H1 (cell line): ENCODE measurements around the gene AFAP1L1. TPM values are rescaled to one million over a fixed set of nuclear protein-coding genes. Genes with fewer than 3 reads are reported as not detected.

ENCODE experiments used
- CTCF ChIA-PET: fragments of 300-600 bp; sonication (Branson Sonifier 250); formaldehyde crosslinking; loops from one replicate; lab custom pipeline; 2021; ENCODE audit not compliant: partially characterized antibody; lab: Charles Lee
- POLR2A ChIA-PET: fragments of 300-600 bp; sonication (Branson Sonifier 250); formaldehyde crosslinking; loops from one replicate; lab custom pipeline; 2021; ENCODE audit warnings: inconsistent platforms; ENCODE audit not compliant: partially characterized antibody; lab: Charles Lee
- DNase-seq, 2 experiments: peaks; one replicate each; pipeline versions ENCODE4 v3.0.0 to v3.0.0-alpha.2; 2010 to 2022; ENCODE audit warnings: low spot score in 2 of 2, low read depth in 1 of 2, mixed read lengths in 1 of 2
- FAIRE-seq: peaks from 2 replicates; lab custom pipeline; 2011; peaks lifted over from hg19 to GRCh38; lab: Jason Lieb, UNC
- H2AFZ ChIP-seq: 2 replicates; pipeline ENCODE4 v1.8.1; 2012; ENCODE audit warnings: low read length, inconsistent platforms
- H2AK5ac ChIP-seq: 2 replicates; pipeline ENCODE4 v1.6.1; 2013; ENCODE audit warnings: low read depth, low read length
- H2BK120ac ChIP-seq: replicated peaks from 2 replicates; pipeline ENCODE3; 2013; ENCODE audit warnings: low read depth, low read length, inconsistent platforms
- H2BK12ac ChIP-seq: 2 replicates; pipeline ENCODE4 v1.6.1; 2013; ENCODE audit warnings: low read depth, low read length
- H2BK15ac ChIP-seq: 2 replicates; pipeline ENCODE4 v1.6.1; 2013; ENCODE audit warnings: low read length
- H2BK20ac ChIP-seq: 2 replicates; pipeline ENCODE4 v1.6.1; 2013; ENCODE audit warnings: low read length
- H2BK5ac ChIP-seq: 2 replicates; pipeline ENCODE4 v1.6.1; 2013; ENCODE audit warnings: low read depth, low read length
- H3K14ac ChIP-seq: 2 replicates; pipeline ENCODE4 v1.6.1; 2013; ENCODE audit warnings: inconsistent platforms; ENCODE audit not compliant: insufficient read length
- H3K18ac ChIP-seq: 2 replicates; pipeline ENCODE4 v1.6.1; 2013; ENCODE audit warnings: low read length; ENCODE audit errors: extremely low read depth
- H3K23ac ChIP-seq: 2 replicates; pipeline ENCODE4 v1.6.1; 2013; ENCODE audit warnings: inconsistent platforms; ENCODE audit not compliant: insufficient read length
- H3K23me2 ChIP-seq: 2 replicates; pipeline ENCODE4 v1.6.1; 2013; ENCODE audit warnings: low read depth, low read length
- H3K27ac ChIP-seq: 2 replicates; pipeline ENCODE4 v1.6.1; 2011; ENCODE audit warnings: low read depth, low read length, inconsistent platforms
- H3K27me3 ChIP-seq, 4 experiments: replicated peaks in 1 of 4; 1 replicate in 1 of 4; 2 replicates in 3 of 4; pipeline versions ENCODE4 v1.6.1 to v1.8.1; 2011 to 2013; ENCODE audit warnings: low read length in 3 of 4, mild to moderate bottlenecking in 3 of 4, inconsistent platforms in 2 of 4, mixed read lengths in 2 of 4, moderate library complexity in 1 of 4; ENCODE audit not compliant: control insufficient read depth in 3 of 4, insufficient read depth in 3 of 4; ENCODE audit errors: extremely low read depth in 1 of 4
- H3K36me3 ChIP-seq, 4 experiments: 2 replicates each; pipeline versions ENCODE4 v1.6.1 to v1.8.1; 2011 to 2013; ENCODE audit warnings: mild to moderate bottlenecking in 4 of 4, low read length in 3 of 4, moderate library complexity in 2 of 4, control low read depth in 1 of 4, inconsistent platforms in 1 of 4; ENCODE audit not compliant: insufficient read depth in 4 of 4, control insufficient read depth in 2 of 4
- H3K4ac ChIP-seq: replicated peaks from 2 replicates; pipeline ENCODE3; 2013; ENCODE audit warnings: low read length, low read depth, mixed read lengths, inconsistent platforms; ENCODE audit not compliant: insufficient read length
- H3K4me1 ChIP-seq, 4 experiments: replicated peaks in 1 of 4; 1 replicate in 1 of 4; 2 replicates in 3 of 4; pipeline versions ENCODE4 v1.6.1 to v1.8.1; 2011 to 2013; ENCODE audit warnings: low read length in 3 of 4, inconsistent platforms in 2 of 4, mixed read lengths in 1 of 4; ENCODE audit not compliant: insufficient read depth in 4 of 4, control insufficient read depth in 3 of 4
- H3K4me2 ChIP-seq, 2 experiments: 2 replicates each; pipeline versions ENCODE4 v1.6.1 to v1.8.1; 2011 to 2013; ENCODE audit warnings: low read depth in 2 of 2, low read length in 2 of 2, control low read depth in 1 of 2, inconsistent platforms in 1 of 2, mild to moderate bottlenecking in 1 of 2; ENCODE audit not compliant: insufficient read depth in 1 of 2
- H3K4me3 ChIP-seq, 4 experiments: fragments of 200-600, 300-600 bp in 1 of 4; sonication (generic), shearing (Covaris generic), sonication (Bioruptor Twin) in 1 of 4; 2 replicates each; pipeline versions ENCODE4 v1.5.1 to v1.8.1; 2011 to 2016; ENCODE audit warnings: low read length in 4 of 4, low read depth in 3 of 4, control low read depth in 2 of 4, inconsistent platforms in 2 of 4, mild to moderate bottlenecking in 2 of 4, mixed read lengths in 1 of 4, moderate library complexity in 1 of 4; ENCODE audit not compliant: insufficient read depth in 2 of 4; ENCODE audit errors: extremely low read depth in 1 of 4
- H3K56ac ChIP-seq: replicated peaks from 2 replicates; pipeline ENCODE3; 2013; ENCODE audit warnings: low read depth, mild to moderate bottlenecking, mixed read lengths, low read length, inconsistent platforms; ENCODE audit not compliant: insufficient read length
- H3K79me1 ChIP-seq: 2 replicates; pipeline ENCODE4 v1.6.1; 2013; ENCODE audit warnings: low read depth, low read length, control low read depth
- H3K79me2 ChIP-seq, 2 experiments: 2 replicates each; pipeline versions ENCODE4 v1.6.1 to v1.8.1; 2012 to 2013; ENCODE audit warnings: low read length in 2 of 2, mild to moderate bottlenecking in 2 of 2, inconsistent platforms in 1 of 2; ENCODE audit not compliant: insufficient read depth in 2 of 2, control insufficient read depth in 1 of 2
- H3K9ac ChIP-seq, 4 experiments: replicated peaks in 1 of 4; 1 replicate in 1 of 4; 2 replicates in 3 of 4; pipeline versions ENCODE4 v1.6.1 to v1.8.1; 2011 to 2013; ENCODE audit warnings: low read depth in 3 of 4, low read length in 3 of 4, control low read depth in 2 of 4, mild to moderate bottlenecking in 2 of 4, moderate library complexity in 2 of 4, inconsistent platforms in 1 of 4; ENCODE audit errors: extremely low read depth in 1 of 4
- H3K9me3 ChIP-seq, 2 experiments: 2 replicates each; pipeline versions ENCODE4 v1.6.1 to v1.8.1; 2012 to 2013; ENCODE audit warnings: mild to moderate bottlenecking in 2 of 2, moderate library complexity in 2 of 2, control low read depth in 1 of 2, inconsistent platforms in 1 of 2, low read depth in 1 of 2, low read length in 1 of 2, mixed read lengths in 1 of 2; ENCODE audit not compliant: insufficient read depth in 2 of 2
- H4K20me1 ChIP-seq, 2 experiments: replicated peaks in 1 of 2; 2 replicates each; pipeline versions ENCODE3 to v1.8.1; 2011 to 2013; ENCODE audit warnings: inconsistent platforms in 2 of 2, low read length in 2 of 2, mild to moderate bottlenecking in 1 of 2; ENCODE audit not compliant: insufficient read depth in 2 of 2, control insufficient read depth in 1 of 2
- H4K5ac ChIP-seq: 2 replicates; pipeline ENCODE4 v1.6.1; 2013; ENCODE audit warnings: low read length, low read depth, mixed read lengths, inconsistent platforms; ENCODE audit not compliant: insufficient read length
- H4K8ac ChIP-seq: 2 replicates; pipeline ENCODE4 v1.8.0; 2013; ENCODE audit warnings: mild to moderate bottlenecking, moderate library complexity, low read length, inconsistent platforms; ENCODE audit not compliant: insufficient read depth; ENCODE audit errors: extremely low read depth
- H4K91ac ChIP-seq: replicated peaks from 2 replicates; pipeline ENCODE3; 2013; ENCODE audit warnings: low read length, mixed read lengths, inconsistent platforms; ENCODE audit not compliant: insufficient read length
- ASH2L ChIP-seq: fragments of 200-600, 300-600 bp; sonication (generic); IDR thresholded peaks from one replicate; pipeline ENCODE4 v1.7.1; 2017; ENCODE audit warnings: low read length
- BCL11A ChIP-seq, 2 experiments: IDR thresholded peaks; one replicate each; pipeline ENCODE4 v1.6.1; 2011; ENCODE audit warnings: low read depth in 2 of 2, low read length in 2 of 2, mild to moderate bottlenecking in 2 of 2
- CEBPB ChIP-seq: IDR thresholded peaks from 2 replicates; pipeline ENCODE4 v1.6.1; 2012; ENCODE audit warnings: low read depth, low read length
- EGR1 ChIP-seq: IDR thresholded peaks from 2 replicates; pipeline ENCODE4 v1.6.1; 2011; ENCODE audit warnings: low read depth, low read length, borderline replicate concordance
- GABPA ChIP-seq: IDR thresholded peaks from 2 replicates; pipeline ENCODE4 v1.6.1; 2011; ENCODE audit warnings: mild to moderate bottlenecking, low read length, moderate library complexity, borderline replicate concordance; ENCODE audit not compliant: insufficient read depth
- JUN ChIP-seq: IDR thresholded peaks from 2 replicates; pipeline ENCODE4 v1.6.1; 2011; ENCODE audit warnings: low read depth, mild to moderate bottlenecking, improper control_type of control experiment, low read length
- NANOG ChIP-seq: IDR thresholded peaks from 2 replicates; pipeline ENCODE4 v1.6.1; 2011; ENCODE audit warnings: low read length, low read depth, mild to moderate bottlenecking, inconsistent platforms; ENCODE audit not compliant: insufficient read depth, poor library complexity, severe bottlenecking
- NRF1 ChIP-seq: IDR thresholded peaks from 2 replicates; pipeline ENCODE4 v1.6.1; 2011; ENCODE audit warnings: mild to moderate bottlenecking, low read depth, low read length, improper control_type of control experiment
- RBBP5 ChIP-seq: IDR thresholded peaks from 2 replicates; pipeline ENCODE4 v1.7.1; 2012; ENCODE audit warnings: low read depth, mild to moderate bottlenecking, inconsistent platforms, low read length, moderate library complexity, borderline replicate concordance
- RNF2 ChIP-seq: fragments of 200-900, 300-1000 bp; sonication (generic); IDR thresholded peaks from 2 replicates; pipeline ENCODE4 v1.7.1; 2016; ENCODE audit warnings: borderline replicate concordance, low read depth, mild to moderate bottlenecking, antibody characterized with exemption, low read length; ENCODE audit not compliant: poor library complexity, severe bottlenecking; ENCODE audit errors: missing control alignments
- SIX5 ChIP-seq: IDR thresholded peaks from 2 replicates; pipeline ENCODE4 v1.6.1; 2011; ENCODE audit warnings: mild to moderate bottlenecking, low read depth, low read length
- SRF ChIP-seq: IDR thresholded peaks from 2 replicates; pipeline ENCODE4 v1.6.1; 2011; ENCODE audit warnings: mild to moderate bottlenecking, low read depth, low read length, moderate library complexity
- TAF7 ChIP-seq: optimal IDR thresholded peaks from 2 replicates; pipeline ENCODE3; 2011; ENCODE audit warnings: low read depth, mild to moderate bottlenecking, inconsistent platforms, low read length, moderate library complexity, borderline replicate concordance
- TBP ChIP-seq: IDR thresholded peaks from 2 replicates; pipeline ENCODE4 v1.6.1; 2011; ENCODE audit warnings: low read depth, low read length, improper control_type of control experiment
- WGBS, 2 experiments: shearing (Covaris generic) in 1 of 2; methylation state at CpG; one replicate each; pipeline versions ENCODE4 v1.1.6 to v1.1.7; 2013 to 2015; ENCODE audit warnings: low lambda C conversion rate in 2 of 2, mixed read lengths in 2 of 2, inconsistent platforms in 1 of 2, low coverage in 1 of 2, missing lambda C conversion rate in 1 of 2; ENCODE audit not compliant: insufficient replicate concordance in 2 of 2, insufficient coverage in 1 of 2, insufficient read length in 1 of 2; ENCODE audit errors: extremely low coverage in 1 of 2, missing lambda C conversion rate in 1 of 2; 5-methylcytosine and 5-hydroxymethylcytosine counted together
- polyA plus RNA-seq, 7 experiments: library from polyadenylated mRNA; depleted of rRNA in 3 of 7; stranded (reverse) in 5 of 7; unstranded in 2 of 7; fragments of >200 nt in 5 of 7; fragments of 200-250 nt in 2 of 7; gene quantifications; 1 replicate in 5 of 7; 2 replicates in 1 of 7; 4 replicates in 1 of 7; pipeline versions ENCODE4 v1.2.1 to v1.2.3, GENCODE V29; 2011 to 2013; ENCODE audit warnings: missing spikeins in 2 of 7, mixed read lengths in 2 of 7
- total RNA-seq: library from RNA; stranded (reverse); fragmentation: NEBNext Ultra II Directional; extraction: Animal tissue kit (Norgen Biotek cat#: 25700); gene quantifications from 2 replicates; pipeline ENCODE4 v1.2.1, GENCODE V29; 2021

Gene AFAP1L1
- total and polyA plus RNA-seq, 2 of the 8 experiments (the other 6 are each of a cell fraction or from before 2014, with no cell fraction given): 0.79 to 4.7 TPM

- no peaks in the 10 kb centered on the region for H3K36me3 ChIP-seq
- no peaks in the 10 kb centered on the region for H3K79me2 ChIP-seq
- no peak overlapping the region for H2BK5ac ChIP-seq
- H2BK12ac ChIP-seq: no peak overlapping the region
- ChIA-PET POLR2A (interaction anchor here (1.0 to 1.6 kb wide), 6 partner anchors 10 to 53 kb away, joined by 3 to 4 read pairs (median 3); no protein-coding TSS in a partner anchor), CTCF (interaction anchor here (0.6 to 46.1 kb wide), 41 partner anchors 8 to 552 kb away, joined by 3 to 1310 read pairs (median 4); partner anchors contain the start of genes GRPEL2 and PCYOX1L)
- H2AK5ac ChIP-seq: no peak overlapping the region
- H3K9me3 ChIP-seq: no peaks in the 10 kb centered on the region
- no peaks in the 10 kb centered on the region for H3K79me1 ChIP-seq
- H3K4me2 ChIP-seq: no peak overlapping the region
- 0 out of 2 replicates have a peak overlapping the region, but pooled peaks have one; percentile 81 for H3K18ac ChIP-seq
- no peak overlapping the region for H3K23ac ChIP-seq
- H2BK120ac ChIP-seq: no peak overlapping the region
- H2BK15ac ChIP-seq: no peak overlapping the region
- H3K4me1 ChIP-seq: no peaks in the 10 kb centered on the region; a peak in 3 of 7 replicates
- no peak overlapping the region for H2BK20ac ChIP-seq
- H4K8ac ChIP-seq: no peak overlapping the region; the same call in 1 of the 2 replicates
- H4K91ac ChIP-seq: no peak overlapping the region
- H3K56ac ChIP-seq: no peak overlapping the region
- H3K14ac ChIP-seq: no peak overlapping the region
- no peak overlapping the region for H3K4ac ChIP-seq
- no peak for FAIRE-seq
- H3K27me3 ChIP-seq: no peaks in the 10 kb centered on the region
- peak; percentile 56 to 96 for DNase-seq
- no peaks in the 10 kb centered on the region for H3K23me2 ChIP-seq
- no peaks in the 10 kb centered on the region for H4K20me1 ChIP-seq
- no peak overlapping the region for H4K5ac ChIP-seq
- WGBS, 2 experiments: 53% methylated on average over 16 of the region's 16 CpGs; no CpG with 5 or more reads in 1 of the 2 experiments
- peak overlapping the region; percentile 81; the same call in 1 of the 2 replicates for H2AFZ ChIP-seq
- H3K9ac ChIP-seq: no peak overlapping the region
- H3K4me3 ChIP-seq: no peak overlapping the region
- no peak overlapping the region for H3K27ac ChIP-seq
- no peak for TF ChIP-seq BCL11A (IDR thresholded peaks at IDR 0.05; ENCODE audit: low read depth in 2 of 2, low read length in 2 of 2)
- no peak for TF ChIP-seq TBP
- TF ChIP-seq RBBP5: no peak
- TF ChIP-seq NANOG: no peak
- TF ChIP-seq CEBPB: no peak
- no peak for TF ChIP-seq EGR1
- TF ChIP-seq NRF1: no peak
- TF ChIP-seq SIX5: no peak
- TF ChIP-seq RNF2: no peak
- TF ChIP-seq JUN: no peak
- TF ChIP-seq GABPA: peak; percentile 55; the same call in 1 of the 2 replicates
- no peak for TF ChIP-seq SRF
- no peak for TF ChIP-seq ASH2L
- no peak for TF ChIP-seq TAF7
These were observed 110.3 kb downstream of the AFAP1L1 start for GRCh38 chr5:149381986-149382338.
